ENCODE results near the gene PAQR9.

Gene PAQR9

DNA sequence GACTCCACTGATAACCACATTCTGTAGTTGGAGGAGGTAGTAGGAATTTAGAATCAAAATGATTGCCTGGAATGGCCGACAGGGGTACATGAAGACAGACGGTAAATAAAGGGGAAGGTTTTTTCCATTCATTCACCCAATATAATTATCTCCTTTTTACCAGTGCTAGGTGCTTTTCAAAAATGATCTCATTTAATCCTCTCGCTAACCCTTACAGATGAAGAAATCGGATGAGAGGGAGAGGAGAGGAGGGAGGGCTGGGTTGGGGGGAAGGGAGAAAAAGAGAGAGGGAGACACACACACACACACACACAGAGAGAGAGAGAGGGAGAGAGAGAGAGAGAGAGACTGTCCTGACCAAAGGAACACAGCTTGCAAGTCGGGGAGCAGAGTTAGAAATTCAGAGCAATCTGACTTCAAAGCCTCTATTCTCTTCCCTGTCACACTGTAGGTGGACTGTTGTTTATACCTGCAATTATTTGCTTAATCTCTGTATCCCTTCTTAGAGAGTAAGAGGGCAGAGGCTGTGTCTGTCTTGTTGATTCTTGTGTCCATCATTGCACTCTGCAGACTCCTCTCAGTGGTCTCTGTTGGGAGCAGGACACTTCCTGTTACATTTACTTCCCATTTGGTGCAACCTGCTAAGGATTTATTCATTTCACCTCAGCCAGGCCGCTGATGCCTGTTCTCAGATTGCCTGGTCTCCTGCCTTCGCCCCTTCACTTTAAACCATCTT is 18.7 kb upstream of the PAQR9 start:
- no peak for DNase-seq

GRCh38 chr3:142981108-142981507 is 17.6 kb upstream of the PAQR9 start:
- DNase-seq: peak; percentile 65 to 75 (median 70)

GRCh38 chr3:142977399-142977728 is 13.9 kb upstream of the PAQR9 start:
- DNase-seq: peak; percentile 36 to 67 (median 41)

DNA sequence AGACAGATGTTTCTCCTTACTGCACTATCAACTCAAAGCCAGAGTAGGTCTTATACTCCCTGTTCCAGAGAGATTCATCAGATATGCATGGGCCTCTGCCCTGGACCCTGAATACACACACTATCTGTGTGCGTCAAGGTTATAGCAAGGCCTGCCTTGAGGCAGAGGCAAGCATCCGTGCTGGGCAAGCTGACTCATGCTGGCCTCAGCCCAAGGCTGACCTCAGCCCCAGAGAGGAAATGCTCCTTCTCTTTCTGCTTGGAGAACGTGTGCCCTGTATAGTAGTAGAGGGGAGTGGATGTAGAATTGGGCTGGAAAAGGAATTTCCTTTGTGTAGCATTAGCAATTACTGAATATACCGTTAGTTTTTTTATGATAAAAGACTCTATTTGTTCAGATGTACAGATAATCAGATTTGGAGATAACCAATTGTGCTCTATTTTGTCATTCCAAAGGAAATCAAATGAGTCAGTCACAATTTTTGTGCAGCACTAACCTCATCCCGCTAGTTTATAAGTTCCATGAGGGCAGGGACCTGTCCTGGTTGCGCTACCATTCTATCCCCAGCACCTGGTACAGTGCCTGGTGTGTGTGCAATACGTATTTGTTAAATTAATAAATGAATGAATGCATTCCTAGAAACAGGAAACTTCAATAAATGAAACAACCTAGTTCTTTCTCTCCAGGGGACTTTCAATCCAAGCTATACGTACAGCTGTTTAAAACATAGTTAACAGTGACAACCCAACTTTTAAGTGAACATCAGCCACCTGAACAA is 13.3 kb upstream of the PAQR9 start:
- DNase-seq: peak; percentile 91

GRCh38 chr3:142975316-142975995 is 12.0 kb upstream of the PAQR9 start:
- DNase-seq: no peak

GRCh38 chr3:142973217-142974009 is 9.9 kb upstream of the PAQR9 start:
- DNase-seq: no peak

DNA sequence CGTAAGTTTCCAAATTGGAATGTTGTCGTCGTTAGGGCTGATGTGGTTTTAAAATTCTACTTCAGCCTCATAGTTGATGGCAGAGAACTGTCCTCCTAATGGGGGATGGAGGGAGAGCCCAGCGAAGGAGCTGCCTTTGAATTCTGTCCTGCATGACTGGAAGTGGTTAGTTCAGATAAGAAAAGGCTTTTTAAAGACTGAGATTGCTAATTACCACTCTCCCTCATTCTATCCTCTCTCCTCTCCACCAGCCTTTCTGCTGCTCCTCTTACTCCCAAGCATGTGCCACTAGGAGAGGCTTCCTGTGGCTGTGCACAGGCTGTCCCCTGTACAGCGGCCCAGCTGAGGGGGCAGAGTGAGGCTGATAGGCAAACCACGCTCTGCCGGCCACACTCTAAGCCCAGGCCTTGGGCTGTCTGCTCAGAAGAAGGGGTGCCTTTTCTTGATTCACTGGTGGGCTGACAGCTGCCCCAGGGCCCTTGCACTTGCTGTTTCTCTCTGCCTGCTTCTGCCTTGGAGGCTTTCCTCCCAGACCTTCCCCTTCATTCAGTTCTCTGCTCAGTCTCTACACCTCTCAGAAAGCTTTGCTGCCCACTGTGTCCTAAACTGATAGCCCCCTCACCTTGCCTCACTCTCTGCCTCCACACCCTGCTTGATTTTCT is 8.7 kb upstream of the PAQR9 start:
- no peak for DNase-seq

- no peak for DNase-seq
Observed at GRCh38 chr3:142971431-142971830, 8.0 kb upstream of the PAQR9 start.

GRCh38 chr3:142968319-142969025 is 5.0 kb upstream of the PAQR9 start:
- DNase-seq: no peak

- DNase-seq: no peak
Observed at GRCh38 chr3:142966808-142967207, 3.3 kb upstream of the PAQR9 start.

GRCh38 chr3:142965581-142965980 is 2.1 kb upstream of the PAQR9 start:
- DNase-seq: peak in 1 of 3 donors; percentile 39

DNA sequence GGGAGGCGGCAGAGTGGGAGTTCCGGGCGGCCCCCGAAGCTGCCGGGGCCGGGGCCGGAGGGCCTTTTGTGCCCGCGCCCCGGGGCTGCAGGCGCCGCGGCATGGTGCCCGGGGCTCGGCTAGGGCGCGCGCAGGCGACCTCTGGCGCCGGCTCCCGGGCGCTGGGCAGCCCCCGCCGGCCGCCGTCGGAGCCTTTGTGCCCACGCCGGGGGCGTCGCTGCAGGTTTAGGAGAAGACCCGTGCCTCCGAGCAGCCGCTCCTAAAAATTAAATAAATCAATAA is 299 bp downstream of the PAQR9 start:
- peak in 1 of 3 donors; percentile 39 for DNase-seq

DNA sequence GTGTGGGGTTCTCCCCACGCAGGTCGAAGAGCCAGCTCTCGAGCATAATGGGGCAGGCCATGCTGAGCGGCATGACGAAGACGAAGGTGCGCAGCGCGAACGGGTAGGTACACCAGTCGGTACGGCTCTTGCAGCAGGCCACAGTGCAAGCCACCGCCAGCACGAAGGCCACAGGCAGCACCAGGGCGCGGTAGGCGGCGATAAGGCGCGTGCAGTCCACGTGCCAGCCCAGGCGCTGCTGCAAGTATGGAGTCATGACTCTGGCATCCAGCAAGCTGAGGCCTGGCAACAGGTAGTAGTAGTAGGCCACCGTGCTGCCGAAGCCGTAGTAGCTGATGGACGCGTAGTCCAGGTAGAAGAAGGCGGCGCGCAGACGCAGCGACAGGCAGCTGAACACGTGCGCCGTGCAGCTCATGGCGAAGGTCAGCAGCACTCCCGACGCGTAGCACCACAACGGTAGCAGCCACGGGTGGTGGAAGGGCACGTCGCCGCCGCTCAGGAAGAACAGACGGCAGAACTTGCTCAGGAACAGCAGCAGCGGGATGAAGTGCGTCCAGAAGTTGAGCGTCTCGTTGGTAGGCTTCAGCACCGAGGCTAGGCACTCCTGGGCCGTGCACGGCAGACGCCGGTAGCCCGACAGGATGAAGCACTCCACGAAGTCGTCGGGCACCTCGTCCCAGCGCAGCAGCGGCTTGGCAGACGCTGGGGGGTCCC is 797 bp downstream of the PAQR9 start:
- peak in 1 of 3 donors; percentile 6 for DNase-seq

DNA sequence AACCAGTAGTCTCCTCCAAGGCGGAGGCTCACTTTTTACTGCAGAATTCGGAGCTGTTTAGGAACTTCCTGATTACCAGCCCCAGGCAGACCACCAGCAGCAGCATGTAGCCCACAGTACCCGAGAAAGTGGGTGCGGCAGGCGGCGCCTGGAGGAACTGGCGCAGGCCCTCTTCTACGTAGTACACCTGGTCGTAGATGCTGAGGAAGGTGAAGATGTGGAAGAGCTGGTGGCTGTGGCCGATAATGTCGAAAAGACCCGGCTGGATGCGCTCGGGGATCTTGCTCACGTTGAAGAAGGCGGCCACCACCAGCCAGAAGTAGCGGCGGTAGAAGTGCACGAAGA is 1.3 kb downstream of the PAQR9 start:
- DNase-seq: no peak

- DNase-seq: no peak
Observed at GRCh38 chr3:142961539-142961938, 1.9 kb downstream of the PAQR9 start.

DNA sequence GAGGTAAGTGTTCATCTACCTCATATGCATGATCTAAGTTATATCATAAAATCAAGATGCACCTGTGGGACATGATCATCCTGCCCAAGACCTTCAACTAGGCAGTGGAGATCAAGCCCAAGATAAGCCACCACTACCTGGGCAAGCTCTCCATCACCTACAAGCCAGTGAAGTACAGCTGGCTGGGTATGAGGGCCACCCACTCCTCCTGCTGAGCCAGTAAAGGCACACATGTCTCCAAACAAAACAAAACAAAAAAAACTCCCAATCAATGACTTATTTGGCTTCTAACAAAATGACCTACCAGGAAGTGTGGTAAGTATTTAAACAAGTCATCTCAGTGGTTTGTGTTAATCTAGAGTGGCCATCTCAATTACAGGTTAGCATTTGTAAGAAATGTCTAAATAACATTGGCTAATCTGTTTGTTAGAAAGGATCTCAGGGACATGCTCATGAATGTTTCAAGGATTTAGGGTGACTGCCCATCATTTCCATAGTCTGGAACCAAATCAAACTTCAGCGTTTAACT is 3.1 kb downstream of the PAQR9 start:
- no peak for DNase-seq

GRCh38 chr3:142958707-142959106 is 4.8 kb downstream of the PAQR9 start:
- peak; percentile 22 to 30 (median 25) for DNase-seq

DNA sequence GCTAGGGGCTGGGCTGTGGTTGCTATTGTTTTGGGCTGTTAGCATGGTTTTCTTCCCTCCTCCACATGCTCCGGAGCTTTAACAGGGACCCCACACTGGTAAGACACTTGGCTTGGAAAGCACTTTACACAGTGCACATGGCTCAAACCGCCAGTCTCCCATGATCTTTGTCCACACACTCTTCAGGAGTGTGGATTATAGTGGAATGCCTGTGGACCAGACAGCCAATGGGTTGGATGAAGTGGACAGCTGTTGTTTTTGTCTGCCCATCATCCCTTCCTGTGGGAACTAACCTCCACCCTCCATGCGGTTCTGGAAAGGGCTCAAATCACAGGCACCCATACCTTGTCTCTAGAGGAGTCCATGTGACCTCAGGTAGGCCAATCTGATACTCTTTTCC is 10.0 kb downstream of the PAQR9 start:
- DNase-seq: no peak

DNA sequence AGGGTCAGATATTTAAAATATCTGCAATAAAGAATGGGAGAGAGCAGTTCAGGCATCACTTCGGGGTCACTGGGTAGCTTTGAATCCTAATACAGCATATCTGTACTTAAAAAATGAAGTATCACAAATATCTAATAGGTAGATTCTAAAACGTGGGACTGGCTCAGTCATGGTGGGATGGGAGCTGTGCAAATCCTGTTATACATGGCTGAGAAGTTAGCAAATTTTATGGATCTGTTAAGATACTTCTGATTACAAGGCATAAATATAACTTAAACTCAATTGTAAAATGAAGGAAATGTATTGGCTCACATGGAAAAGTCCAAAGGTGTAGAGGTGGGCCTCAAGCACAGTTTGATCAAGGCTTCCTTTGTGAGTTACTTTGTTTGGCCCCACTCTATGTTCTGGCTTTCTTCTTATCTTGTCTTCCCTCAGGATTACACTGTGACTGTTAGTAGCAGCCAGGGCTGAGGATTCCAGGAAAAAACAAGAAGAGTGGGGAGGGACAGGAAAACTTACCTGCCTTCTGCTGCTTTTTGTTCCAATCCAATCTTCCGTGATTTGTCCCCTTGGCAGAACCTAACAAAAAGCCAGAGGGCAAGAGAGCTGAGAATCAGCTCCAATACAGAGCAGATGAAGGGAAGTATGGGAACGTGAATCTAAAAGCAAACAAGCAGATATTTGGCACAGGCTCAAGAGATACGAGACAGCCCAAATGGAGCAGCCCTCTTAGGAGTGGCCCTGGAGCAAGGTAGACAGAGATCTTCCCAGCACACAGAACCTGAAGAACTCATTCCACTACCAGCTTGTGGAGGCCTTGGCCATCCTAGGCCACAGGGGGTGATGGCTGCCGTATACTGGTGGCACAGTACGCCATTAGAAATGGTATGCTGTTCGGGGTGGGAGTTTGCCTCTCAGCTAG is 10.9 kb downstream of the PAQR9 start:
- no peak for DNase-seq

- no peak for DNase-seq
Observed at GRCh38 chr3:142951794-142952193, 11.7 kb downstream of the PAQR9 start.
